ENCODE measurements around the gene VAC14. TPM values are rescaled to one million over a fixed set of nuclear protein-coding genes. Genes with fewer than 3 reads are reported as not detected.

The VAC14 gene
- total RNA-seq, 1 experiment from 2014 or later, result 49.9 TPM

DNA sequence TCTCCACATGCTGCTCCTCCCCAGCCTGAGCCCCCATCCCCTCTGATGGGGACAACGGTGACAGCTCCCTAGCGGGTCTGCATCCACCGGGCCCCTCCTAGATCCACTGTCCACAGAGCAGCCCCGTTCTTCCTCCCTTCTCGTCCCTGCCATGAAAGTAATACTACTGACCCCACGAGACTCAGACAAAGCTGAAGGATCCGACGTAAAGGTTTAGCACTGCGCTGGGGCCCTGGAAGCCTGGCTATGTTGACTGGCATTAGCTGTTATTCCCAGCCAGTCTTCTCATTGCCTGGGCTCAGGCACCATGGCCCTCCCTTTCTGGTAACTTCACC is 30.7 kb downstream of the VAC14 start:
- Mint-ChIP-seq H3K36me3 (ENCODE audit: insufficient read depth in 1 of 3, low read depth in 3 of 3) (peaks cover 6 to 37% (median 18%) of the 10 kb centered on the region in 3 experiments; a peak in 6 of 7 replicates), H3K9me3 (no peaks in the 10 kb centered on the region), H3K27ac (peak overlapping the region in 2 of 3 experiments; percentile 34 to 64; a peak in 2 of 7 replicates), H3K4me3 (no peak overlapping the region), H3K27me3 (ENCODE audit: low read depth) (no peaks in the 10 kb centered on the region), H3K4me1 (no peaks in the 10 kb centered on the region)
- Histone ChIP-seq H3K18ac (ENCODE audit: insufficient read length, low read depth, low read length) (no peak overlapping the region), H3K4me1 (ENCODE audit: insufficient read depth, low read length) (no peaks in the 10 kb centered on the region), H3K23me2 (ENCODE audit: insufficient read length, low read depth, low read length, poor library complexity, severe bottlenecking) (no peaks in the 10 kb centered on the region), H3K23ac (ENCODE audit: insufficient read length, low read depth, low read length) (no peak overlapping the region), H4K8ac (replicated peaks; ENCODE audit: insufficient read length, low read depth, low read length) (no peak overlapping the region), H3K27me3 (ENCODE audit: insufficient read depth, low read length) (no peaks in the 10 kb centered on the region), H3K4ac (ENCODE audit: low read depth, low read length) (no peak overlapping the region), H2BK12ac (ENCODE audit: insufficient read length, low read depth, low read length) (no peak overlapping the region), H3T11ph (ENCODE audit: low read length) (no peak overlapping the region), H3K56ac (ENCODE audit: insufficient read length, low read depth, low read length) (no peak overlapping the region), H3K9ac (ENCODE audit: extremely low read depth, insufficient read length, low read length) (no peak overlapping the region), H3K14ac (ENCODE audit: insufficient read depth, low read length) (no peak overlapping the region; the same call in 1 of the 2 replicates), H3K79me1 (ENCODE audit: insufficient read depth, low read depth, low read length, poor library complexity, severe bottlenecking) (no peaks in the 10 kb centered on the region), H2BK20ac (ENCODE audit: low read depth, low read length, poor library complexity, severe bottlenecking) (no peak overlapping the region), H2AK5ac (ENCODE audit: insufficient read length, low read length) (no peak overlapping the region), H2BK15ac (ENCODE audit: low read depth, low read length) (no peak overlapping the region), H2BK5ac (ENCODE audit: insufficient read length, low read length) (no peak overlapping the region), H3K4me2 (ENCODE audit: insufficient read depth, insufficient read length, low read length) (no peak overlapping the region), H3K9me3 (ENCODE audit: control insufficient read depth, low read depth, low read length) (no peaks in the 10 kb centered on the region), H2BK120ac (ENCODE audit: low read depth, low read length, poor library complexity, severe bottlenecking) (no peak overlapping the region), H2AFZ (ENCODE audit: low read length) (no peak overlapping the region), H4K20me1 (ENCODE audit: control insufficient read depth, insufficient read depth, insufficient read length) (no peaks in the 10 kb centered on the region), H3K27ac (ENCODE audit: insufficient read length, low read depth, low read length) (no peak overlapping the region), H4K91ac (ENCODE audit: insufficient read length, low read depth, low read length) (no peak overlapping the region), H3K79me2 (ENCODE audit: insufficient read depth, low read length) (no peaks in the 10 kb centered on the region), H4K5ac (ENCODE audit: insufficient read length, low read depth, low read length) (no peak overlapping the region)
- TF ChIP-seq CTCF (conservative IDR thresholded peaks at IDR 0.05), result no peak
- no CpG with 5 or more reads among the region's 9 CpGs for WGBS (ENCODE audit: extremely low coverage, insufficient read length, low lambda C conversion rate)
- DNase-seq, result no peak
